Choroid plexus epithelial cell (primary cell): ENCODE results near the gene THUMPD3.

Source experiments
- DNase-seq: peaks from one replicate; pipeline ENCODE4 v3.0.0-alpha.2; 2010; ENCODE audit warnings: low read depth
- H3K4me3 ChIP-seq: 2 replicates; pipeline ENCODE4 v1.5.1; 2011; ENCODE audit warnings: low read depth, mild to moderate bottlenecking, control low read depth, low read length, moderate library complexity
- TF ChIP-seq, protein P1 (sequence below): conservative IDR thresholded peaks from 2 replicates; pipeline ENCODE4 v1.5.1; 2011; ENCODE audit warnings: low read depth, mild to moderate bottlenecking, control low read depth, inconsistent platforms, low read length, moderate library complexity

Gene THUMPD3

DNA sequence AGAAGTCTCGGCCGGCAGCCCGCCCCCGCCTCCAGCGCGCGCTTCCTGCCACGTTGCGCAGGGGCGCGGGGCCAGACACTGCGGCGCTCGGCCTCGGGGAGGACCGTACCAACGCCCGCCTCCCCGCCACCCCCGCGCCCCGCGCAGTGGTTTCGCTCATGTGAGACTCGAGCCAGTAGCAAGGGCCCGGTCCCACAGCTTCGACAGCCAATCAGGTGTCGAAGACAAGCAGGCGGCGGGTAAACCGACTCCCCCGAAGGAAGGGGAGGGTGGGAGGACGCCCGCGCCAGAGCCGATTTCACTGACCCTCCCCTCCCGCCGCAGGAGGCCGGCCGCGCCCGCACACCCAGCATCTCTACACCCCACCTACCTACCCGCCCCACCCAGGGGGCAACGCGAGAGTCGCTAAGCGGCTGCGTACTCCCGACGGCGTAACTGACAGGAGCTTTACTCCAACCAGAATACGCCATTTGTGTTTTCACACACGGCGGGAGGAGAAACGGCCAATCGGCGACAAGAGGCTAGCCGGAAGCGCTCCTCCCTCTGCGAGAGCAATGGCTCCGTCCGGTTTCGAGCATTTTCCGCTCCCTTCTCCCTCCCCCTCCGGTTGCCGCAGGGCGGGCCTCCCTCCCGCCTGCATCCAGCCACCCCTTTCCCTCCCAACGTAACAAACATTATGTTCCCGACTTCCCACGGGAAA lies 33.9 kb downstream of the THUMPD3 start:
- TF ChIP-seq, protein P1, sequence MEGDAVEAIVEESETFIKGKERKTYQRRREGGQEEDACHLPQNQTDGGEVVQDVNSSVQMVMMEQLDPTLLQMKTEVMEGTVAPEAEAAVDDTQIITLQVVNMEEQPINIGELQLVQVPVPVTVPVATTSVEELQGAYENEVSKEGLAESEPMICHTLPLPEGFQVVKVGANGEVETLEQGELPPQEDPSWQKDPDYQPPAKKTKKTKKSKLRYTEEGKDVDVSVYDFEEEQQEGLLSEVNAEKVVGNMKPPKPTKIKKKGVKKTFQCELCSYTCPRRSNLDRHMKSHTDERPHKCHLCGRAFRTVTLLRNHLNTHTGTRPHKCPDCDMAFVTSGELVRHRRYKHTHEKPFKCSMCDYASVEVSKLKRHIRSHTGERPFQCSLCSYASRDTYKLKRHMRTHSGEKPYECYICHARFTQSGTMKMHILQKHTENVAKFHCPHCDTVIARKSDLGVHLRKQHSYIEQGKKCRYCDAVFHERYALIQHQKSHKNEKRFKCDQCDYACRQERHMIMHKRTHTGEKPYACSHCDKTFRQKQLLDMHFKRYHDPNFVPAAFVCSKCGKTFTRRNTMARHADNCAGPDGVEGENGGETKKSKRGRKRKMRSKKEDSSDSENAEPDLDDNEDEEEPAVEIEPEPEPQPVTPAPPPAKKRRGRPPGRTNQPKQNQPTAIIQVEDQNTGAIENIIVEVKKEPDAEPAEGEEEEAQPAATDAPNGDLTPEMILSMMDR, result no peak
- DNase-seq, result peak; percentile 100
- peak overlapping the region; percentile 81 for H3K4me3 ChIP-seq

DNA sequence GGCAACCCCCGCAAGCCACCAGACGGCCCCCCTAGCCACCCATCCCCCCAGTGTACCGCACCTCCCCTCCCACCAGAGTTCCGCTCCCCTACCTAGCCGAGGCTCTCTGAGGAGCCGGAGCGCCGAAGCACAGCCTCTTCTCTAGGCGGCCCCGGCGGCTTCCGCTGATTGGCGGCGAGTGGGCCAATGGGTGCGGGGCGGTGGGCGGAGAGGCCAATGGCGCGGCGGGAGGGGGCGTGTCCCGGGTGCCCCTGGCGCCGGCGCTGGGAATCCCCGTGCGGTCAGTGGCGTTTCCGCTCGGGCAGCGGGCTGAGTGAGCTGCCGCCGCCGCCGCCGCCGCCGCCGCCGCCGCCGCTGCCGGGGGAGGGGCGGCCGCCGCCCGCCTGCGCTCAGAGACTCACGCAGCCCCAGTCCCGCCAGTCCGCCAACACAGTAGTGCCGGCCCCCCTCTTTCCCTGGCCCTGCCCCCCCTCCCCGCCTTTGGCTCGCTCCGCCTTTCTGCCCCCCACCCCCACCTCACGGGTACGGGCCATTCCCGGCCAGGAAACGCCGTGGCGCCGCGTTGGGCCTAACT lies 34.6 kb downstream of the THUMPD3 start, which contains the start of gene SETD5:
TSS of gene SETD5 (plus strand) at position 284 of the 574 bp plus-strand sequence. CDS start 31,324 bp downstream, outside the sequence.
- DNase-seq, result peak; percentile 98
- TF ChIP-seq, protein P1, result no peak
- peak within 1 kb of the TSS; percentile 98 for H3K4me3 ChIP-seq

DNA sequence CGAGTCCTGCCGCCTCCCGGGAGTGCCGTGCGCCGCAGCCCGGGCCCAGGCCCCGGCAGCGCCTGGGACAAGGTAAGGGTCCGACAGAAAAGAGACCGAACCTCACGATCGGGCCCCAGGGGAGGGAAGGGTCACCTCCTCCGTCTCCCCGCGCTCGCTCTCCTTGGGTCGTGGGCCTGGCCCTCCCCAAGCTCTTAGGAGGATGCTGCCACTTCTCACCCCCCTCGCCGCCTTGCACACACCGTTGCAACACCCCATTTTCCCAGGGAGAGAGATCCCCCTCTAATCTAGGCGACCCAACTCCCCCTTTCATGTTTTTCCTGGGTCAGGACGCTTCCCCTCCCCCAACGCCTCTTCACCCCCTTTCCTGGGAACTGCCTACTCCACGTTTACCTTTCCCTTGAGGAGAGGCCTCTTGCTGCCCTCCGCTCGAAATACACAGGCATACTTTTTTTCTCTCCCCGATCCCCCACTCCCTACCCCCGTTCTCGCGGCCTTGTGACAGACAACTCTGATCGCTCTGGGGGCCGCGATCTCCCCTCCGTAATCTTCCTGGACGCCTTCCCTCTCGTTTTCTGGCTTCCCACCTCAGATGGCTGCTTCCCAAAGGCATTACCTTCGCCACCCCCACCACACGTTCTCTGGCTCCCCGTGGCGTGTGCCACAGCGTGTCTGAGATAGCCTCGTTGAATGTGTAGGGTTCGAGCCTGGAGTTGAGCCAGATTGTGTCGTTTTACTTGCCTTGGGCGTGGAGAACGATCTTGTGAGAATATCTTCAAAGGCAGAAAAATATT lies 35.2 kb downstream of the THUMPD3 start:
- TF ChIP-seq, protein P1, result no peak
- peak; percentile 45 for DNase-seq
- peak overlapping the region; percentile 98 for H3K4me3 ChIP-seq

DNA sequence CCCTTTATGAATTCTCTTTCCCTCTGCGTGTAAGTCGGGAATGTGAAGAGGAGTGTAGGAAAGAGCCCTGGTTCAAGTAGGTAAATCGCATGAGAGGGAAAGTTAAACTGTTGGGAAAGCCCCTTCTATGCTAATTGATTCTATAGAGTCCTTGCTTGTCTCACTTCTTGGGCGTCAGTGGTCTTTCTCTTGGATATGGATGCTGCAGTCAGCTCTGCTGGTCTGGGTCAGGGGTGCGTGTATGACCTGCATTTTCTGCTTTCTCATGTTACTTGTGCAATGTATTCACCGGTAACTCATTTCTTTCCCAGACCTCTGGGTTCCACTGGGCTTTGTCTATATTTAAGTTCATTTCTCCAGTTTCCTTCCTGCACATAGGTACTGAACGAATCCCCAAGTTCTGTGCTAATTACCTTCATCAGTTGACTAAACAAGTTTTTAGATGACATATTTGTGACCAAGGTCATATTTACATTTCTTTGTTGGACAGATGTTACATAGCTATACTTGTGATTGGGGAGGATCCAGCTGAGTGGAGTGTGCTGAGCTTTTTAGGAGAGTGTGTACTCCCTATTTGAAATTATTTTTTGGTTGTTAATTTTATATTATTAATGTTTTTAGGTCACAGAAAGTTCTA lies 36.0 kb downstream of the THUMPD3 start:
- H3K4me3 ChIP-seq, result peak overlapping the region; percentile 98
- TF ChIP-seq, protein P1, result no peak
- peak; percentile 80 for DNase-seq

DNA sequence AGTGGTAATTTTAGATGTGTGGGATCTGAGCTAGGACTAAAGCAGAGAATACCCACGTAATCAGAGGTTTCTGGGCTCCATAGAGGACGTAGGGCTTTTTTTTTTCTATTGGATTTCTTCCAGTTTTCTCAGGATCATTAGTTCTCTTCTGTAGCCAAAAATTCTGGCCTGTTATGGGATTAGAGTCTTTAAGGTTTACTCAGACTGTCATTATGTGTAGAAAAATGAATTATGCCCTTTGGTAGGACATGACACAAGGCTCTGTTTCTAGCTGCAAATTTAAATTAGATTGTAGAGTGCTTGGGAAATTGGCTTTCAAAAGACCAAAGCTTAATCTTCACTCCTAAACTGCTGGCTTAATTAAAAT lies 36.5 kb downstream of the THUMPD3 start:
- peak; percentile 40 for DNase-seq
- peak overlapping the region; percentile 98 for H3K4me3 ChIP-seq
- TF ChIP-seq, protein P1, result no peak

DNA sequence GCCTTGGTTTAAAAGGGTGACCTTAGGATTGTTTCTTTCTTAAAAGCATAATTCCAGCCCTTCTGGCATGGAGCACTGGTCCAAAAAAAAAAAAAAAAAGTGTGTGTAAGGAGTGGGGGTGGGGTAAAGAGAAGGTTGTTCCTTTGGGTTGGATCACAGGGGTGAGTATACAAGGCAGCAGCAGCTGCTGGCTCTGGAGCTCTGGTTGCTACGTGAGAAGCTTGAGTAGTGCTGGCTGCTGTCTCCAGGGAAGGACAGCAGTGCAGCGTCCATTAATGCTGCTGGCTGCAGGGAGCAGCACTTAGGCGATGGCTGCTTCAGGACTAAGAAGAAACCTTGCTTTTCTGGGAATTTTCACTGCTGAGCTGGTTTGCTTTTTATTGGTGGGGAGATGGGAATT lies 36.9 kb downstream of the THUMPD3 start:
- TF ChIP-seq, protein P1, result peak; percentile 47
- peak; percentile 98 for DNase-seq

More for the DNA sequence above, 36.9 kb downstream of the THUMPD3 start:
- peak overlapping the region; percentile 98 for H3K4me3 ChIP-seq
